ENCODE results near the gene HERC6.
"Not testable (repeated sequence)": the region's sequence is repeated elsewhere in the genome, so short reads cannot be mapped to it uniquely, and the experiment has no call there.

HERC6 gene

GRCh38 chr4:88447371-88448095 lies 68.9 kb downstream of the HERC6 start:
- no peak for DNase-seq (ENCODE audit: low spot score)

DNA sequence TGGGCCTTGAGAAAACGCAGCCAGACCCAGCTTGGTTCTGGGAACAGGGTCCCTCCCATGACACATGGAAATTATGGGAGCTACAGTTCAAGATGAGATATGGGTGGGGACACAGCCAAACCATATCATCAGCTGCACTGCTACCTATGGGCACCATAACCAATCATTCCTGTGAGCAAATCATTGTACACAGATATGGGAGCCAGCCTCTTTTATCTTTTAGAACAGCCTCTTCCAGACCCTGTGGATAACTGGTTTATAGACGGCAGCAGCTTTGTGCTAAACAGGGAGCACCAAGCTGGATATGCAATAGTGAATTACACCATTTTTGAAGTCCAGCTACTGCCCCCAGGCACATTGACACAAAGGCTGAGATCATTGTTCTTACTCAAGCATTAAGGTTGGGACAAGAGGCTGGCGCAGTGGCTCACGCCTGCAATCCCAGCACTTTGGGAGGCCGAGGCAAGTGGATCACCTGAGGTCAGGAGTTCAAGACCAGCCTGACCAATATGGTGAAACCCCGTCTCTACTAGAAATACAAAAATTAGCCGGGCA lies 69.6 kb downstream of the HERC6 start:
- not testable (repeated sequence) for DNase-seq (ENCODE audit: low spot score)

DNA sequence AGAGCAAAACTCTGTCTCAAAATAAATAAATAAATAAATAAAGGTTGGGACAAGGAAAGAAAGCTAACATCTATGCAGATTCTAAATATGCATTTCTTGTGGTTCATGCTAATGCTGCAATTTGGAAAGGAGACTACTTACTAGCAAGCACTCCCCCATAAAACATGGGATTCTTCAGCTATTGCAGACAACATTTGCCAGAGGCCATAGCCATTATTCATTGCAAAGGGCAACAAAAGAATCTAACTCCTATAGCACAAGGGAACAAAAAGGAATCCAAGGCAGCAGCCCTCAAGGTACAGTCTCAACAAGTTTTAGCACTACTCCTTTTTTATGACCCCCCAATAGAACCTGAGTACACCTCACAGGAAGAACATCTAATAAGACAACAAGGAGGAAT lies 70.2 kb downstream of the HERC6 start:
- no peak for DNase-seq (ENCODE audit: low spot score)

GRCh38 chr4:88449290-88449689 lies 70.6 kb downstream of the HERC6 start:
- no peak for DNase-seq (ENCODE audit: low spot score)

DNA sequence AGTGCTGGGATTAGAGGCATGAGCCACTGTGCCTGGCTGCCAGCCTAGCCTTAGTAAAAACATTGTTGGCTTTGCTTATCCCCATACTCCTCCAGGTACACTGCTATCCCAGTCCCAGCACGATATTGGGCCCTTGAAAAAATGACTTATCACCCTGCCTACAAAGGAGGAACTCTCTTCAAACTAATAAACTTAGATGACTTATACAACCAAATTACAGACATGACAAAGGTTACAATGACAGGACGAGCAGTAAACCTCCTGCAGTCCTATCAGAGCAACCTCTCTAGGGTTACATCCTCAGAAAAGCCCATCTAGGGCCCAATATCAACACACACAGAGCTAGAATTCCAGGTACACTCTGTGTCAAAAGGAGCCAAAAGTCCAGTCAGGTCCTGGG lies 72.6 kb downstream of the HERC6 start:
- no peak for DNase-seq (ENCODE audit: low spot score)

DNA sequence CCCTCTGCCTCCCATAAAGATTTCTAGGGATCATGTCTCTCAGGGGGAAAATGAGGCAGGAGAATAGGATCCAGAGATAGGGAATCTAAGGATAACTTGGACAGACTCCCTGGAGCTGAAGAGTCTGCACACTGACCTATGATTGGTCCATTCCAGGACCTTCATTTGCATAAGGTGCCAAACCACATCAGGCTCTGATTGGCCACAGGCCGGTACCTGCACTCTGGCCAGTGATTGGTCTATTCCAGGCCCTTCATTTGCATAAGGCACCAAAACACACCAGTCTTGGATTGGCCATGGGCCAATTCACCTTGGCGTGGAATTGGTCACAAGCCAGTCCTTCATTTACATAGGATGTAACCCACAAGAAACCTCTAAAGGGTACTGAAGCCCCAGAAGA lies 74.3 kb downstream of the HERC6 start:
- no peak for DNase-seq (ENCODE audit: low spot score)

DNA sequence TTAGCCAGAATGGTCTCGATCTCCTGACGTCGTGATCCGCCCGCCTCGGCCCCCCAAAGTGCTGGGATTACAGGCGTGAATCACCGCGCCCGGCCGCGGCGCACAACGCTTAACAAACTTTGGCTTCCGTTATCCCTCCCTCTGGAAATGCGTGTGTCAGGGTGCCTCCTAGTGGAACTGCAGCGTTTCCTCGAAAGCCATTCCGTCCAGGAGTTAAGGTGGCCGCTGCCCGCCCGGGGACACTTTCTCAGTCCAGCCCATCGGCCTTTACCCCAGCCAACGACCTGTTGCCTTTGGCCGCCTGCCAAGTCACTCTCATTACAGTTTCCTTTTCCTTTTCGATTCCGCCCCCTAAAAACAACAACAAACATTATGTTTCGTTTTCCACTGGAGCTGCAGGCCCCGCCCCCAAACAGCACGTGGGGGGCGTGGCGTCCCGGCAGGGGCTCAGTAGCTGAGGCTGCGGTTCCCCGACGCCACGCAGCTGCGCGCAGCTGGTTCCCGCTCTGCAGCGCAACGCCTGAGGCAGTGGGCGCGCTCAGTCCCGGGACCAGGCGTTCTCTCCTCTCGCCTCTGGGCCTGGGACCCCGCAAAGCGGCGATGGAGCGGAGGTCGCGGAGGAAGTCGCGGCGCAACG lies 78.1 kb downstream of the HERC6 start, which contains the start of gene HERC5:
HERC5 (plus strand) TSS at position 450 of the 637 bp plus-strand sequence; CDS start at position 601, 151 bp downstream.
- DNase-seq (ENCODE audit: low spot score), result peak; percentile 87

GRCh38 chr4:88457307-88458103 lies 78.9 kb downstream of the HERC6 start:
- DNase-seq (ENCODE audit: low spot score), result peak; percentile 24

GRCh38 chr4:88458104-88458740 lies 79.6 kb downstream of the HERC6 start:
- peak; percentile 20 for DNase-seq (ENCODE audit: low spot score)

- DNase-seq (ENCODE audit: low spot score), result no peak
Observed at GRCh38 chr4:88465653-88466192, 87.1 kb downstream of the HERC6 start.

- no peak for DNase-seq (ENCODE audit: low spot score)
Observed at GRCh38 chr4:88467392-88467791, 88.7 kb downstream of the HERC6 start.

DNA sequence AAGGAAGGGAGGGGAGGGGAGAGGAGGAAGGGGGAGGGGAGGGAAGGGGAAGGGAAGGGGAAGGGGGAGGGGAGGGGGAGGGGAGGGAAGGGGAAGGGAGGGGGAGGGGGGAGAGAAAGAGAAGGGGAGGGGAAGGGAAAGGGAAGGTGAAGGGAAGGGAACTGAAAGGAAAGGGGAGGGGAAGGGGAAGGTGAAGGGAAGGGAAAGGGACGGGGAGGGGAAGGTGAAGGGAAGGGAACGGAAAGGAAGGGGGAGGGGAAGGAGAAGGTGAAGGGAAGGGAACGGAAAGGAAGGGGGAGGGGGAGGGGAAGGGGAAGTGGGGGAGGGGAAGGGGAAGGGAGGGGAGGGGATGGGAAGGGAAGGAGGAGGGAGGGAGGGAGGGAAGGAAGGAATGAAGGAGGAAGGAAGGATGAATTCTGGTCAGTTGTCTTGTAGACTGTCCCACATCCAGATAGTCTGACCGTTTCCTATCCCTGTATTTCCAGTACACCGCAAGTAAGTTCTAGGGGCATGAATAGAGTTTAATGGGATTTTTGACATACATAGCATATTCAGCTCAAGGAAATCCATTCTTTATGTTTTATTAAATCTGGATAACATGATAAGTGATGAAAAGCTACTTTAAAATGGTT lies 98.7 kb downstream of the HERC6 start:
- DNase-seq (ENCODE audit: low spot score), result no peak

GRCh38 chr4:88478247-88478646 lies 99.6 kb downstream of the HERC6 start:
- no peak for DNase-seq (ENCODE audit: low spot score)

GRCh38 chr4:88481537-88481936 lies 102.9 kb downstream of the HERC6 start:
- no peak for DNase-seq (ENCODE audit: low spot score)

DNA sequence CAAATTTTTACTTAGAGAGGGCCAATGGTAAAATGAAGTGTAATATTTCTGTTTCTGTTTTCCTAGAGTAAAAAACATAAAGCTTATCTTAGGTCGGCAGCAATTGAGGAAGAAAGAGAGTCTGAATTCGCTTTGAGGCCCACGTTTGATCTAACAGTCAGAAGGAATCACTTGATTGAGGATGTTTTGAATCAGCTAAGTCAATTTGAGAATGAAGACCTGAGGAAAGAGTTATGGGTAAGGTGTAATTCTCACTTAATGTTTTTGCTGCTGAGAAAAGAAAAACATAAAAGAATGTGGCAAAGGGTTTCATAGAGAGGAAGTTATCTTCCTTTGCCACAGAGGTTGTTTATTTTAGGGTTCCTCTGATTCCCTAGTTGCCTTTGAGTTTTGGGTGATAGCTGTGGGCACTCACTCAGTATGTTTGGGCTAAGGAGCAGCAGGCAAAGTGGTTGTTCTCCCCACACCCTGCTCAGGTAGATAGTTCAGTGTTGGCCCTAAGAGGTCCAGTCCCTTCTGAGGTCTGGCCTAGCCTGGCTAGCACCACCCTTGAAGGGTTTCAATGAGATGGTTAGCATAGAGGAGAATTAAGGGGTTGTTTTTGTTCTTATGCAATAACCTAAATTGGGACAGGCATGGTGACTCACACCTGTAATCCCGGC lies 110.6 kb downstream of the HERC6 start:
- DNase-seq (ENCODE audit: low spot score), result no peak

All from globus pallidus (tissue), 1 donor.